GM12892 (cell line): ENCODE measurements around the gene MIER3.

Experiments
- POLR2A ChIP-seq: IDR thresholded peaks from 2 replicates; pipeline ENCODE4 v1.6.1; 2011; ENCODE audit warnings: low read depth, low read length, control low read depth
- TAF1 ChIP-seq: IDR thresholded peaks from 2 replicates; pipeline ENCODE4 v1.6.1; 2011; ENCODE audit warnings: low read depth, mild to moderate bottlenecking, control low read depth, low read length, borderline replicate concordance

- no peak for TF ChIP-seq TAF1
- no peak for TF ChIP-seq POLR2A
These were observed 22.3 kb upstream of the MIER3 start for GRCh38 chr5:56974241-56974640.
